Smooth muscle cell (in vitro differentiated cells): ENCODE data around the gene TSPAN33. TPM values are rescaled to one million over a fixed set of nuclear protein-coding genes. Genes with fewer than 3 reads are reported as not detected.

Source experiments
- DNase-seq: peaks from one replicate; lab custom pipeline; 2025; ENCODE audit not compliant: unreplicated experiment; lab: John Stamatoyannopoulos, UW
- H2AFZ ChIP-seq: fragments of 200-600 bp; sonication (generic); 2 replicates; pipeline ENCODE4 v1.6.0; 2016; ENCODE audit warnings: antibody characterized with exemption, low read depth, mild to moderate bottlenecking
- H3F3A ChIP-seq: fragments of 200-600 bp; sonication (generic); 2 replicates; pipeline ENCODE4 v1.6.0; 2017; ENCODE audit warnings: antibody characterized with exemption, low read depth
- H3K27ac ChIP-seq: fragments of 200-600 bp; sonication (generic); 2 replicates; pipeline ENCODE4 v1.5.1; 2016; ENCODE audit warnings: low read depth, mild to moderate bottlenecking
- H3K27me3 ChIP-seq: fragments of 200-600 bp; sonication (generic); 2 replicates; pipeline ENCODE4 v1.6.1; 2016; ENCODE audit warnings: low read depth, mild to moderate bottlenecking
- H3K36me3 ChIP-seq: fragments of 200-600 bp; sonication (generic); 2 replicates; pipeline ENCODE4 v1.5.1; 2016; ENCODE audit warnings: low read depth
- H3K4me1 ChIP-seq: fragments of 200-600 bp; sonication (generic); 2 replicates; pipeline ENCODE4 v1.5.1; 2016; ENCODE audit warnings: low read depth
- H3K4me2 ChIP-seq: fragments of 200-600 bp; sonication (generic); 2 replicates; pipeline ENCODE4 v1.6.0; 2016; ENCODE audit warnings: mild to moderate bottlenecking
- H3K4me3 ChIP-seq: fragments of 200-600 bp; sonication (generic); 2 replicates; pipeline ENCODE4 v1.5.1; 2016; ENCODE audit warnings: mild to moderate bottlenecking
- H3K79me2 ChIP-seq: fragments of 200-600 bp; sonication (generic); 2 replicates; pipeline ENCODE4 v1.6.0; 2016; ENCODE audit warnings: low read depth, mild to moderate bottlenecking
- H3K9ac ChIP-seq: fragments of 200-600 bp; sonication (generic); 2 replicates; pipeline ENCODE4 v1.6.0; 2016; ENCODE audit warnings: low read depth
- H3K9me3 ChIP-seq: fragments of 200-600 bp; sonication (generic); replicated peaks from 2 replicates; pipeline ENCODE4 v1.5.1; 2016; ENCODE audit warnings: low read depth
- H4K20me1 ChIP-seq: fragments of 200-600 bp; sonication (generic); 2 replicates; pipeline ENCODE4 v1.6.0; 2016; ENCODE audit warnings: low read depth
- CTCF ChIP-seq: fragments of 200-600 bp; sonication (generic); IDR thresholded peaks from 2 replicates; pipeline ENCODE4 v1.5.1; 2017; ENCODE audit warnings: borderline replicate concordance, mild to moderate bottlenecking, antibody characterized with exemption; ENCODE audit not compliant: insufficient read depth, poor library complexity, severe bottlenecking
- WGBS: methylation state at CpG from one replicate; pipeline ENCODE4 v1.1.7; 2016; ENCODE audit warnings: low lambda C conversion rate; 5-methylcytosine and 5-hydroxymethylcytosine counted together
- polyA plus RNA-seq: library from polyadenylated mRNA; unstranded; fragments of >200 nt; fragmentation: Nextera tagmentation; extraction: Ambion mirVana; gene quantifications from 2 replicates; pipeline ENCODE4 v1.2.1, GENCODE V29; 2016
- total RNA-seq: library from RNA; depleted of rRNA; stranded (reverse); fragments of >200 nt; gene quantifications from 2 replicates; pipeline ENCODE4 v1.2.3, GENCODE V29; 2014

The TSPAN33 gene
- total and polyA plus RNA-seq, 2 experiments from 2014 or later = 1.6 to 2.8 TPM

- Histone ChIP-seq H3K36me3 (no peaks in the 10 kb centered on the region), H3K9ac (no peak overlapping the region), H2AFZ (no peak overlapping the region), H3K9me3 (no peaks in the 10 kb centered on the region), H3K4me3 (no peak overlapping the region), H3K27me3 (no peaks in the 10 kb centered on the region), H3K79me2 (peaks cover 46% of the 10 kb centered on the region), H4K20me1 (peaks cover 79% of the 10 kb centered on the region), H3K4me2 (no peak overlapping the region), H3K27ac (no peak overlapping the region), H3K4me1 (no peaks in the 10 kb centered on the region), H3F3A (no peaks in the 10 kb centered on the region)
- 95% methylated on average over 4 of the region's 4 CpGs for WGBS
- TF ChIP-seq CTCF = no peak
- DNase-seq = no peak
These were observed 53.3 kb downstream of the TSPAN33 start for GRCh38 chr7:129197771-129198170.

- Histone ChIP-seq H3K9me3 (no peaks in the 10 kb centered on the region), H3F3A (no peaks in the 10 kb centered on the region), H3K4me2 (no peak overlapping the region), H3K4me3 (no peak overlapping the region), H4K20me1 (peaks cover 83% of the 10 kb centered on the region), H2AFZ (no peak overlapping the region), H3K9ac (no peak overlapping the region), H3K36me3 (no peaks in the 10 kb centered on the region), H3K27ac (no peak overlapping the region), H3K27me3 (no peaks in the 10 kb centered on the region), H3K79me2 (peaks cover 33% of the 10 kb centered on the region), H3K4me1 (no peaks in the 10 kb centered on the region)
- over 99% methylated on average over 4 of the region's 4 CpGs for WGBS
- no peak for DNase-seq
- TF ChIP-seq CTCF = no peak
These were observed 54.9 kb downstream of the TSPAN33 start for GRCh38 chr7:129199406-129199805.

- WGBS = 96% methylated on average over 8 of the region's 8 CpGs
- Histone ChIP-seq H3K4me2 (no peak overlapping the region), H3K79me2 (peaks cover 16% of the 10 kb centered on the region), H3K4me3 (no peak overlapping the region), H3K4me1 (no peaks in the 10 kb centered on the region), H2AFZ (no peak overlapping the region), H3K36me3 (no peaks in the 10 kb centered on the region), H3K9me3 (no peaks in the 10 kb centered on the region), H3K9ac (no peak overlapping the region), H3F3A (no peaks in the 10 kb centered on the region), H3K27me3 (no peaks in the 10 kb centered on the region), H4K20me1 (peaks cover 56% of the 10 kb centered on the region), H3K27ac (no peak overlapping the region)
- no peak for TF ChIP-seq CTCF
- DNase-seq = no peak
These were observed 57.7 kb downstream of the TSPAN33 start for GRCh38 chr7:129202058-129202777.
